Measurements from ENCODE around the gene SMIM13. TPM values are rescaled to one million over a fixed set of nuclear protein-coding genes. Genes with fewer than 3 reads are reported as not detected.

SMIM13 gene
- total RNA-seq, 1 experiment from 2014 or later, result 15.7 TPM

DNA sequence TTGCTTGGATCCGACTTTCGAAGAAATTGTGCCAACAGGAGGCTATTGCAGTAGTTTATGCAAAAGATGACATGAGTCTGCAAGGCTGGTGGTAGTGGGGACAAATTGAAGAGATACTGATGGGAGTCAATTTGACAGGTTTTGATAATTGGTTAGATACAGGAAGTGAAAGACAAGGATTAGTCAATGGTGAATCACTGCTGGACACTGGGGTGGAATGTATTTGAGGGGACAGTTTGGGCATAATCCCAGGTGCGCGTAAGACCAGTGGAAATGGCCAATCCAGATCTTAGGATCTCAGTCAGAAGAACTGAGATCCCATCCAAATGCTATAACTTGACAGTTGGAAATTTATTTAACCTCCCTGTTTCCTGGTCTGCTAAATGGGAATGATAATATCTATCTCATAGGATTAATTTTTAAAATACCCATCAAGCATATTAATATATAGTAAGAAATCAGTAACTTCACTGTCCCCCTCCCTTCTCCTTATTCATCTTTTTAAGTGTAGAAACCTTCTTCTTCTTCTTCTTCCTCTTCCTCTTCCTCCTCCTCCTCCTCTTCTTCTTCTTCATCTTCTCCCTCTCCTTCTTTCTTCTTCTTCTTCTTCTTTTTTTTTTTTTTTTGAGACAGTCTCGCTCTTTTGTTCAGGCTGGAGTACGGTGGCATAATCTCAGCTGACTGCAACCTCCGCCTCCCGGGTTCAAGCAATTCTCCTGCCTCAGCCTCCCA is 48.8 kb downstream of the SMIM13 start:
- H3K9me2 ChIP-seq (ENCODE audit: insufficient read depth), result no peaks in the 10 kb centered on the region
- ChIA-PET RAD21 (ENCODE audit: low non-redundant PET in 1 of 2, low total read pairs in 2 of 2, uncharacterized antibody in 2 of 2, unreplicated experiment in 2 of 2) (no interaction called here), POLR2A (no interaction called here), CTCF (interaction anchor here (1.1 to 3.3 kb wide), 2 partner anchors 354 to 433 kb away, joined by 5 to 21 read pairs; no protein-coding TSS in a partner anchor)
- H3K36me3 ChIP-seq (ENCODE audit: control insufficient read depth in 1 of 2, insufficient read depth in 2 of 2, low read length in 2 of 2), result no peaks in the 10 kb centered on the region
- intact Hi-C loops (cut with micrococcal nuclease), result loop anchor here (1.0 kb wide), 1 partner anchor 433 kb away; no protein-coding TSS in a partner anchor
- no peak for ATAC-seq
- no peak overlapping the region for H2AFZ ChIP-seq (ENCODE audit: low read depth, low read length, poor library complexity, severe bottlenecking)
- no peaks in the 10 kb centered on the region for H3K27me3 ChIP-seq (ENCODE audit: insufficient read depth, low read length)
- no peak overlapping the region for H3K9ac ChIP-seq (ENCODE audit: low read length)
- H3K9me3 ChIP-seq (ENCODE audit: control insufficient read depth in 1 of 2, insufficient read depth in 1 of 2, low read depth in 1 of 2, low read length in 2 of 2), result no peaks in the 10 kb centered on the region
- no peak overlapping the region for H3K27ac ChIP-seq (ENCODE audit: low read depth, low read length)
- no peaks in the 10 kb centered on the region for H3K79me2 ChIP-seq (ENCODE audit: insufficient read depth, low read length)
- peak; percentile 37; the same call in 1 of the 2 replicates for TF ChIP-seq SP1 (IDR thresholded peaks at IDR 0.05; ENCODE audit: low read depth)
- no peak for TF ChIP-seq SIN3A (IDR thresholded peaks at IDR 0.05; ENCODE audit: low read depth)
- TF ChIP-seq FOSL1 (IDR thresholded peaks at IDR 0.05; ENCODE audit: low read depth), result peak; percentile 66
- peak; percentile 35; the same call in 1 of the 2 replicates for TF ChIP-seq JUND (IDR thresholded peaks at IDR 0.05)
- H3K4me2 ChIP-seq (ENCODE audit: low read length), result 0 out of 2 replicates have a peak overlapping the region, but pooled peaks have one; percentile 6
- no peak overlapping the region for H3K4me3 ChIP-seq (replicated peaks in 1 of 2; ENCODE audit: low read depth in 1 of 2, low read length in 2 of 2)
- DNase-seq (ENCODE audit: low read depth, low spot score), result no peak
- peaks cover 7 to 28% of the 10 kb centered on the region in 2 experiments; a peak in 3 of 4 replicates for H3K4me1 ChIP-seq (ENCODE audit: control insufficient read depth in 1 of 2, insufficient read depth in 2 of 2, low read length in 2 of 2)
- BruUV-seq (replicated peaks), result no TSS peak
- H4K20me1 ChIP-seq (ENCODE audit: insufficient read depth), result no peaks in the 10 kb centered on the region

GRCh38 chr6:11143394-11144371 is 50.0 kb downstream of the SMIM13 start:
- Histone ChIP-seq H3K4me1 (ENCODE audit: control insufficient read depth in 1 of 2, insufficient read depth in 2 of 2, low read length in 2 of 2) (peaks cover 7 to 28% of the 10 kb centered on the region in 2 experiments; a peak in 3 of 4 replicates), H3K9me2 (ENCODE audit: insufficient read depth) (no peaks in the 10 kb centered on the region), H4K20me1 (ENCODE audit: insufficient read depth) (no peaks in the 10 kb centered on the region), H3K4me2 (ENCODE audit: low read length) (peak overlapping the region; percentile 43), H3K27me3 (ENCODE audit: insufficient read depth, low read length) (no peaks in the 10 kb centered on the region), H3K36me3 (ENCODE audit: control insufficient read depth in 1 of 2, insufficient read depth in 2 of 2, low read length in 2 of 2) (no peaks in the 10 kb centered on the region), H3K9me3 (ENCODE audit: control insufficient read depth in 1 of 2, insufficient read depth in 1 of 2, low read depth in 1 of 2, low read length in 2 of 2) (no peaks in the 10 kb centered on the region), H3K27ac (ENCODE audit: low read depth, low read length) (no peak overlapping the region), H3K4me3 (replicated peaks in 1 of 2; ENCODE audit: low read depth in 1 of 2, low read length in 2 of 2) (no peak overlapping the region), H3K79me2 (ENCODE audit: insufficient read depth, low read length) (no peaks in the 10 kb centered on the region), H2AFZ (ENCODE audit: low read depth, low read length, poor library complexity, severe bottlenecking) (peak overlapping the region; percentile 47), H3K9ac (ENCODE audit: low read length) (no peak overlapping the region)
- CTCF ChIA-PET, result interaction anchor here (1.1 to 3.3 kb wide), 2 partner anchors 353 to 432 kb away, joined by 5 to 21 read pairs; no protein-coding TSS in a partner anchor
- no TSS peak for BruUV-seq (replicated peaks)
- POLR2A ChIA-PET, result no interaction called here
- DNase-seq (ENCODE audit: low read depth, low spot score), result peak; percentile 64
- ATAC-seq, result peak; percentile 78
- intact Hi-C loops (cut with micrococcal nuclease), result loop anchor here (1.0 kb wide), 2 partner anchors 353 to 432 kb away; no protein-coding TSS in a partner anchor
- RAD21 ChIA-PET (ENCODE audit: low non-redundant PET in 1 of 2, low total read pairs in 2 of 2, uncharacterized antibody in 2 of 2, unreplicated experiment in 2 of 2), result no interaction called here
- TF ChIP-seq ELF1 (IDR thresholded peaks at IDR 0.05; ENCODE audit: borderline replicate concordance, low read depth), result no peak
- TF ChIP-seq TCF7L2 (IDR thresholded peaks at IDR 0.05; ENCODE audit: borderline replicate concordance, extremely low read depth, insufficient read depth, insufficient read length), result peak; percentile 39
- TF ChIP-seq SP1 (IDR thresholded peaks at IDR 0.05; ENCODE audit: low read depth), result peak; percentile 74
- peak; percentile 99 for TF ChIP-seq MAX (IDR thresholded peaks at IDR 0.05)
- no peak for TF ChIP-seq EZH2 (IDR thresholded peaks at IDR 0.05)
- 0 out of 2 replicates have a peak, but pooled peaks have one; percentile 12 for TF ChIP-seq RAD21 (IDR thresholded peaks at IDR 0.05; ENCODE audit: low read depth)
- TF ChIP-seq, protein P1, sequence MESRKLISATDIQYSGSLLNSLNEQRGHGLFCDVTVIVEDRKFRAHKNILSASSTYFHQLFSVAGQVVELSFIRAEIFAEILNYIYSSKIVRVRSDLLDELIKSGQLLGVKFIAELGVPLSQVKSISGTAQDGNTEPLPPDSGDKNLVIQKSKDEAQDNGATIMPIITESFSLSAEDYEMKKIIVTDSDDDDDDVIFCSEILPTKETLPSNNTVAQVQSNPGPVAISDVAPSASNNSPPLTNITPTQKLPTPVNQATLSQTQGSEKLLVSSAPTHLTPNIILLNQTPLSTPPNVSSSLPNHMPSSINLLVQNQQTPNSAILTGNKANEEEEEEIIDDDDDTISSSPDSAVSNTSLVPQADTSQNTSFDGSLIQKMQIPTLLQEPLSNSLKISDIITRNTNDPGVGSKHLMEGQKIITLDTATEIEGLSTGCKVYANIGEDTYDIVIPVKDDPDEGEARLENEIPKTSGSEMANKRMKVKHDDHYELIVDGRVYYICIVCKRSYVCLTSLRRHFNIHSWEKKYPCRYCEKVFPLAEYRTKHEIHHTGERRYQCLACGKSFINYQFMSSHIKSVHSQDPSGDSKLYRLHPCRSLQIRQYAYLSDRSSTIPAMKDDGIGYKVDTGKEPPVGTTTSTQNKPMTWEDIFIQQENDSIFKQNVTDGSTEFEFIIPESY (IDR thresholded peaks at IDR 0.05; ENCODE audit: extremely low read depth, insufficient replicate concordance, low read length), result no peak
- TF ChIP-seq POLR2AphosphoS5 (IDR thresholded peaks at IDR 0.05; ENCODE audit: low read depth, low read length), result 0 out of 2 replicates have a peak, but pooled peaks have one; percentile 30
- peak; percentile 81 for TF ChIP-seq ATF3 (IDR thresholded peaks at IDR 0.05)
- TF ChIP-seq SRF (IDR thresholded peaks at IDR 0.05; ENCODE audit: low read depth), result peak; percentile 31; the same call in 1 of the 2 replicates
- TF ChIP-seq FOSL1 (IDR thresholded peaks at IDR 0.05; ENCODE audit: low read depth), result peak; percentile 89

Data from HCT116 (cell line).